RPMI8226 (cell line): ENCODE data around the gene PLCXD3.
"Not testable (repeated sequence)": the region's sequence is repeated elsewhere in the genome, so short reads cannot be mapped to it uniquely, and the experiment has no call there.

Experiments
- DNase-seq: peaks from one replicate; pipeline ENCODE4 v3.0.0-alpha.2; 2015

The PLCXD3 gene

DNA sequence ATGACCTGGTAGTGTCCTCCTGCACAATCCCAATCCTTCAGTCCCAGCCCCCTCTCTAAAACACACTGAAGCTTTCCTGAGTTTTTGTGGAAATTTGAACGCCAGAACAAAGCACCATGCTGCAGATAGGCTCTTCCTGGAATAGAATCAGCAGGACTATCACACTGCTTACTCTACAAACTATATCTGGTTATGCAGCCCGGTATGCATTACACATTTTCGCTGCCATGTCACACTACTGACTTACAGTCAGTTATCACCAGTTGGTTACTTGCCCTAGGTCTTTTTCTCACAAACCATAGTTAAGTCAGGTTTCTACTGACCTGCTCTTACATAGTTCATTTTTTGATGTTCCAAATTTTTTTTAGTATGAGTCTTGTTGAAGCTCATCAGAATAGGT is 24.9 kb downstream of the PLCXD3 start:
- no peak for DNase-seq

- DNase-seq = no peak
Measured at GRCh38 chr5:41482715-41483114, 27.7 kb downstream of the PLCXD3 start.

- no peak for DNase-seq
Measured at GRCh38 chr5:41482173-41482572, 28.2 kb downstream of the PLCXD3 start.

DNA sequence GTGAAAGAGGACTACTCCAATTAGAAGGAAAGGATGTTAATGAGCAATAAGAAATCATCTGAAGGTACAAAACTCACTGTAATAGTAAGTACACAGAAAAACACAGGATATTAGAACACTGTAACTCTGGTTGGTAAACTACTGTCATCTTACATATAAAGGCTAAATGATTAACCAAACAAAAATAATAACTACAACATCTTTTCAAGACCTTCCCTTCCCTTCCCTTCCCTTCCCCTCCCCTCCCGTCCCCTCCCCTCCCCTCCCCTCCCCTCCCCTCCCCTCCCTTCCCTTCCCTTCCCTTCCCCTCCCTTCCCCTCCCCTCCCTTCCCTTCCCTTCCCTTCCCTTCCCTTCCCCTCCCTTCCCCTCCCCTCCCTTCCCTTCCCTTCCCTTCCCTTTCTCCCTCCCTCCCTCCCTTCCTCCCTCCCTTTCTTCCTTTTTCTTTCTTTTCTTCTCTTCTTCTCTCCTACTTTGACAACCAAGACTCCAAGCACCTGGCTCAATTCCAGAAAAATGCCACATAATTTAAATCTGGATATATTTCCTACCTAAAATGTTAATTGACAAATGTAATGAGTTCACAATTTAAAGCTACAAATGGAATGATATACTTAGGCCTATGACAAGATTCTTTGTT is 38.7 kb downstream of the PLCXD3 start:
- not testable (repeated sequence) for DNase-seq

DNA sequence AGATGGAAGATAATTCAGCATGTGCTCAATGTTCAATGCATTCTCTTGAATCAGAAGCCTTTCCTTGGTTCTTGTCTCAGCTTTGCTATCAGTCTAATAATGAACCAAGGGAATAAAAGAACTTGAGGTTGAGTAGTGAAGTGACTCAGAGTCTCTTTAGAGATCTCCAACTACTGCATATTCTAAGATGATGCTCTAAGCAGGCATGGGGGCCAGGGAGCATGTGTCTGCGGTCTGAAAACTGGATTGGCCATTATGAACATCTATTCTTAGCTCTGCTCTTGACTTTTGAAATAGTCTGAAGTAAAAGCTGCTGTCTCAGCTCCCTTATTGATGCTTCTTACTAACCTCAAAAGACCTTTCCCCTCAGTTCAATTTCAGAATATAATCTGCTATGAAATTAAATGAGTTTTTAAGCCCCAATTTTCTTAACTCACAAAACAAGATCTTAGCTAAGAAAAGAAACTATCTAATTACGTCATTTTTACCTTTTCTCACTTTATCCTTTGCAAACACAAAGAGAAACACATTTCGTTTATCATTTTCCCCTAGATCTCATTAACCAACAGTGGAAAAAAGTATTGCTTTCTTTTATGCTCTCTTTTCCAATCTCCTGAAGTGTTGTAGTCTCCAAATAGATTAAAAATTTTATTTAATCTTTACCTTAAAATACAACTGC is 44.8 kb downstream of the PLCXD3 start:
- DNase-seq = no peak

- no peak for DNase-seq
Measured at GRCh38 chr5:41459557-41459956, 50.8 kb downstream of the PLCXD3 start.

DNA sequence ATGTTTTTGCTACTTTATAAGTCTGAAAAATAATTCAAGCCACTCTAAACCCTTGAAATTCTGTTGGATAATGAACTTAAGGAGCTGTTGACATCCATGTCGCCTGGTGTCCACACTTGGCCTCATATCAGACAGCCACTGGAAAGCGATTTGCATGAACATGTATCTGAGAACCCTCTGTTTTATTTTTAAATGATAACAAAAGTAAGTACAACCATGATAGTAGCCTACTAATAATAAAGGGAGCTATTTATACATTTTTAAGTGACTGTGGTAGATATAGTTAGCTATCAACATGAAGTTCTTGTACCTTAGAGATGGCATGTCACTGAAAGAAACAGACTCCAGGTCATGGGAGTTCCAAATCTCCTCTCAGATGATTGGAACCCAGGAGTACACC is 53.3 kb downstream of the PLCXD3 start:
- DNase-seq = no peak

DNA sequence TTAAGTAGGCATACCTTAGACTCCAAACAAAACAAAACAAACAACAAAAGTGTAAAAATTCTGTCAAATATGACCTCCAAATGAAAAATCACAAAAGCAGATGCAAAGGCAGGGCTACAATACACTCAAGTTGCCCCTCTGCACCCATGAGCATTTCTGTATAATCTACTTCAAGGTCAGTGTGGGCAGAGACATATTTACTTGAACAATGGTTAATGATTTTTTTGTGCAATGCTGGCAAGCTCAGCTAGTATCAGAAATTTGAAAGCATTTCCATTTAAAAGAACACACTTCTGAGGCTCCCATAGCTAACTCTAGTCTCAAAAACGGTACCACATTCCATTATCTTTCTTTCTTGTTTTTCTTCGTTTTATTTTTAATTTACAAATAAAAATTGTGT is 57.9 kb downstream of the PLCXD3 start:
- DNase-seq = no peak

DNA sequence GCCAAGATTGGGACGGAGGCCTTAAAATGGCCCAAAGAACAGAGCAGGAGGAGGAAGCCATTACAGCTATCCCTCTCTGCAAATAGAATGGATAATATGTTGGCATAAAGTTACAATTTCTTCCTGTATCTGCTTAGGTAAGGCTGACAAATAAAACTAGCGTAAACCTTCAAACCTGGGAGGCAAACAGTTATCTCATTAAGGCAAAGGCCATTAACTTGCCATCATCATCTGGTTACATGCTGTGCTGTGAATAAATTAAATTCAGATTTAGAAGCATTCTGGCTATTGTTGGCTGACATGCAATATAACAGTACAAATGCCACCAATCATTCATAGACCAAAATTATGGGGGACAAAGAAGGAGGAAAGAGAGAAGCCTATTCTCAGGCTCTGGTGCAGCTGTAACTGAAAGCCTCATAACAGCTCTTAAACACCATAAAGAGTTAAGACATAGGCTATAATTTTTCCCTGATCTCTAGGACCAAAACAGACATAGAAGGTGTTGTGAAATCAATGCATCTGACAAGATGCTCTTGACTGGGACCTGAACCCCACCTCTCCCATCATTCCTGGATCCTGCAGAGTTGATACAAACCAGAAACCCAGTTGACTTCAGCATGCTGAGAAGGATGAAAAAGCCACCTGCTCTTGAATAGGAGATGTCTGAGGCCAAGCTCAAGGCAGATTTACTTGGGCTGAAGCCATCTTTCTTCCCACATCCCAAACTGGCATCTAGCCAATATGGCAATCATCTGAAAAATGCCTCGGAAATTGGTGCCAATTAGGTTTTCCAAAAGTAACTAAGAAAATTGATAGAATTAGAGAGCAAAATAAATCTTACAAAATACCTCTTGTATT is 62.5 kb downstream of the PLCXD3 start:
- no peak for DNase-seq

DNA sequence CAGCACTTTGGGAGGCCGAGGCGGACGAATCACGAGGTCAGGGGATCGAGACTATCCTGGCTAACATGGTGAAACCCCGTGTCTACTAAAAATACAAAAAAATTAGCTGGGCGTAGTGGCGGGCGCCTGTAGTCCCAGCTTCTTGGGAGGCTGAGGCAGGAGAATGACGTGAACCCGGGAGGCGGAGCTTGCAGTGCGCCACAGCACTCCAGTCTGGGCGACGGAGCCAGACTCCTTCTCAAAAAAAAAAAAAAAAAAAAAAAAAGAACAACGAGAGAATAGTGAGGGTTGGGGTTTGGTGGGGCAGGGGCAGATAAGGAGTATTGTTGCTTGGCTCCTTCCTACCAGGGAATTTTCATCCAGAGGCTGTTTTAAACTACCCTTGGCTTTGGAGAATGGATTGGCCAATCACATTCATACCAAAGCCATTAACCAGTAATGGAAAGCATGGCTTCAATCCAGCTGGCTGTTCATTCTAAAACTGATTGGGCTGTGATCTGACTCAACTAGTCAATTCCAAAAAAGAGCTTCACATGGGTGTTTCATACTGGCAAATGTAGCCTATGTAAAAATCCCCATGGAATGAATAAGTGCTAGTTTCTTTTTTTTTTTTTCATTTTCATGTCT is 64.4 kb downstream of the PLCXD3 start:
- DNase-seq = no peak

DNA sequence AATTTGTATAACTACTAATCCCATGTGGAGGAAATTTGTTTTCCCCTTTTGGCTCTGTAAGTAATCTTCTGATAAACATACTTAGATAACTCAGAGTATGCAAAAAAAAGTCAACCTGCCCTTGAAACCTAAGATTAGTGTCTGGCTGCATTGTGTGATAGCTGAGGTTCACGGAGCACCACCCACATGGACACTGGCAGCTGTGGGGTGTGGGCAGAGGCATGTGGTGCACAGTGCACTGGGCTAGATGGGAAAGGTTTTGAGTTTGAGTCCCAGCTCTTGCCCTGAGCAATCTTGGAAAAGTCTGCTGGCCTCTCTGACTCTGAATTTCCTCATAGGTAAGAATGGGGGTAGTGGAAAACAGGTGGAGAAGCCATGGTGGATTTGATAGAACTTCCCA is 75.1 kb downstream of the PLCXD3 start:
- no peak for DNase-seq

GRCh38 chr5:41433552-41434181 is 76.7 kb downstream of the PLCXD3 start:
- peak; percentile 13 for DNase-seq

DNA sequence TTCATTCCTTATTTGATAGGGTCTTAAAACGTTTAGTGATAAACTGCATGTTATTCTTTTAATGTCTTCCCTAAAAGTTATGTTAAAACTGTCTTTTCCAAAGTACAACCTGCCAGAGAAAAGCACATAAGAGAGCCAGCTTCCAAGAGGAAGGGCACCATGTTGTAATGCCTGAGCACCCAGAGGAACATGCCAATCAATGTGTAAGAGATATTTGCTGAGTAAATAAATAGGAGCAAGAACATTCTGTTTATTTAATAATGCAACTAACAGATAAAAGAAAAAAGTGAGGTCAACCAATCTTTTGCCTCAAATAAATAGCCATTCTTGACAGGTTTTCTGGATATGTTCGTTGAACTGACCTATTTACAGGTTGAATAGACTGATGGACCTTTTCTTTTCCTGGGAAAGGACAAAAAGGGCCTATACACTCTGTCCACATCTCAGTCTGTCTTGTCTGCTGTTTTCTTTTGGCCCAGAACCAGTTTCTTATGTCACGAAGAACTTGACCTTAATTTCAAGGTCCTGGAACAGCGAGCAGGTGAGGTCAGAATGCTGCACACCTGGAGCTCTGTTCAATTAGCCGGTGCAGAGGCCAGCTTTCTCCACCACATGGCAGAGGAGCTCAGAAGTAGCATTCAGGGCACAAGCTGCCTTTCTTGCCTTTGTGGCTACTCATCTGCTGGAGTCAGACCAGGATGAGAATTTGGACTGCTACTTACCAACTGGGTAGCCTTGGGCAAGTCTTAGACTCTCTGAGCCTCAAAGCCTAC is 77.7 kb downstream of the PLCXD3 start:
- DNase-seq = no peak

DNA sequence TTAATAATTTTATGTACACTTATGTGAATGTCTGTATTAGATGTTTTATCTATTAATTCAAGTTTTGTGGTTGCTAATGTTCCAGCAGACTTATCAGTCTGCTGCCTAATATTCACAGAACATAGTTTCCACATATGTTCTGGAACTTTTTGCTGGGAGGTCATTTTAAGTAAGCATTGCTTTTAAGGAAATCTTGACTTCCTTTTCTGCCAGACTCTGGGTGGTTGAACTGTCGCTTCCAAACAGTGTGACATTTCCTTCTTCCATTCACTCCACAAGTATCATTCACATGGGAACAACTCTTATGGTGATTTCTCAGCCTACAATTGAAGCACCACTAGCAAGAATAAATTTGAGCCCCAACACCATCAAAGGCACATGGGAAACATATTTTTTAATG is 82.9 kb downstream of the PLCXD3 start:
- DNase-seq = no peak

- DNase-seq = no peak
Measured at GRCh38 chr5:41425736-41426135, 84.7 kb downstream of the PLCXD3 start.

- no peak for DNase-seq
Measured at GRCh38 chr5:41420492-41421067, 89.8 kb downstream of the PLCXD3 start.

DNA sequence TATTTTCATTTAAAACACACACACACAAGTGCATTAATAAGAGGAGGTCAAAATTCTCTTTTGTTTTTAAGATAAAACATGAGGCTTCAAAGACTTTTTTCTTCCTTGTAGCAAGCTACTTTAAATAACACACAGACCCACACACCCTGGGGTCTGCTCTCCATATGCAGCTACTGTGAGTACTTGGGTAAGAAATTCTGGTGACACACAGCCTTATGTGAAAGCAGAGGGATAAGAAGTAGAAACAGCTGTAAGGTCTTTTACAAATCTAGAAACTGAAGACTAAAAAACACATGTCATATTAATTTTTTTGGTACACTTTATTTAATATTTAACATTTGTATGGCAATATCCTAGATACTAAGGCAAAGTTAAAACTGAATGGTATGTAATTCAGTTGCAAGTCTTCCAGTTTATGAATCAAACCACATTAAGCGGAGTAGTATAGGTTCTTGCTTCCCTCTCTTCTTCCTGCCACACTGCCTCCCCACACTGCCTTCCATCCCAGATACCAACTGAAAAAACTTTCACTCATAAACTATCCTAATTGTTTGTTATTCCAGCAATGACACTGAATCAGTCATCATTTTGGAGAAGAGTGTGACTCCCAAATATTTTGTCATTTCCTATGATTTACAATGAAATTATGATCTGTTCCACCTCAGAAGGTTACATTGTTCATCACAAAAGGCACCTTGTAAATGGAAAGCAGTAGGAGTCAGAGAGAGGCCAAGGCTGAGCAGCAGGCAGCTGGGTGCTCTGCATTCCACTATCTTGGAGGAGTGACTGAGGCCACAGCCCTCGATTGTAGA is 92.0 kb downstream of the PLCXD3 start:
- DNase-seq = no peak

- no peak for DNase-seq
Measured at GRCh38 chr5:41416336-41416735, 94.1 kb downstream of the PLCXD3 start.

DNA sequence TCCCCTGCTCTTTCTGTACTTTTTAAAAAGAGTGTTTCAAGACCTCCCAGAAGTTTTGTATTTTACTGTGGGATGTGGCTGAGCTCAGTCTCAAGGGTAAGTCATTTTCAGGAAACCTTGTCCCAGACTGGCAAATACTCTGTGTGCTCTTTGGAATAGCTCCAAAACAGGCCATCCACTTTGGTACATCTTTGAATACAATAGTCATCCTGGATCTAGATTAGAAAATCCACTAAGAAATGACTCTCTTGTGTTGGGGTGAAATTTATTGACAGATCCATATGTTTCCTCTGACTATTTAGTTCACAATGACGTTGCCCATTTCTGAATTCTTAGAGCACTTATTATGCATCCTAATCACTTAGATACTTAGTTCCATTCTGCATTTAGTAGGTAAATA is 95.2 kb downstream of the PLCXD3 start:
- DNase-seq = no peak

- DNase-seq = no peak
Measured at GRCh38 chr5:41414598-41414997, 95.8 kb downstream of the PLCXD3 start.

GRCh38 chr5:41413074-41413473 is 97.3 kb downstream of the PLCXD3 start:
- DNase-seq = no peak
